Loucy (cell line): ENCODE measurements around the gene SSX2IP.

Source experiments
- H2AFZ ChIP-seq: fragments of 200-600 bp; sonication (generic); 2 replicates; pipeline ENCODE4 v1.6.0; 2016; ENCODE audit warnings: antibody characterized with exemption, mild to moderate bottlenecking, low read length, moderate library complexity
- H3F3A ChIP-seq: fragments of 200-600 bp; 2 replicates; pipeline ENCODE4 v1.6.0; 2016; ENCODE audit warnings: antibody characterized with exemption, low read depth, mild to moderate bottlenecking
- H3K27me3 ChIP-seq: fragments of 200-600 bp; sonication (generic); 2 replicates; pipeline ENCODE4 v1.6.1; 2014; ENCODE audit warnings: low read length, mild to moderate bottlenecking; ENCODE audit not compliant: insufficient read depth, poor library complexity, severe bottlenecking
- H3K36me3 ChIP-seq: fragments of 200-600 bp; sonication (generic); 2 replicates; pipeline ENCODE4 v1.6.1; 2016; ENCODE audit warnings: low read length; ENCODE audit not compliant: insufficient read depth
- H3K4me1 ChIP-seq: fragments of 200-600 bp; sonication (generic); 2 replicates; pipeline ENCODE4 v1.5.1; 2014; ENCODE audit warnings: low read length, mild to moderate bottlenecking; ENCODE audit not compliant: insufficient read depth, poor library complexity, severe bottlenecking
- H3K4me2 ChIP-seq: fragments of 200-600 bp; sonication (generic); 2 replicates; pipeline ENCODE4 v1.6.0; 2014; ENCODE audit warnings: antibody characterized with exemption, low read length, low read depth, mild to moderate bottlenecking; ENCODE audit not compliant: poor library complexity, severe bottlenecking
- H3K4me3 ChIP-seq: fragments of 200-600 bp; sonication (generic); 2 replicates; pipeline ENCODE4 v1.5.1; 2014; ENCODE audit warnings: low read length, mild to moderate bottlenecking, mixed read lengths; ENCODE audit not compliant: poor library complexity, severe bottlenecking
- H3K79me2 ChIP-seq: fragments of 200-600 bp; sonication (generic); 2 replicates; pipeline ENCODE4 v1.6.1; 2014; ENCODE audit warnings: low read length; ENCODE audit not compliant: insufficient read depth
- H3K9ac ChIP-seq: fragments of 200-600 bp; sonication (generic); 2 replicates; pipeline ENCODE4 v1.6.0; 2014; ENCODE audit warnings: mild to moderate bottlenecking, low read depth, low read length, moderate library complexity; ENCODE audit not compliant: poor library complexity, severe bottlenecking
- H3K9me2 ChIP-seq: fragments of 200-600 bp; sonication (generic); replicated peaks from 2 replicates; pipeline ENCODE4 v1.6.1; 2016; ENCODE audit warnings: low read depth, low read length, mixed read lengths
- H3K9me3 ChIP-seq: fragments of 200-600 bp; sonication (generic); 2 replicates; pipeline ENCODE4 v1.6.1; 2014; ENCODE audit warnings: mild to moderate bottlenecking, antibody characterized with exemption, low read length, low read depth; ENCODE audit not compliant: insufficient read depth
- H4K20me1 ChIP-seq: fragments of 200-600 bp; sonication (generic); 2 replicates; pipeline ENCODE4 v1.6.0; 2014; ENCODE audit warnings: antibody characterized with exemption, low read length, mild to moderate bottlenecking; ENCODE audit not compliant: insufficient read depth, poor library complexity, severe bottlenecking
- EZH2phosphoT487 ChIP-seq: fragments of 200-600 bp; IDR thresholded peaks from 2 replicates; pipeline ENCODE4 v1.6.1; 2018; ENCODE audit warnings: antibody characterized with exemption, mild to moderate bottlenecking, moderate library complexity, borderline replicate concordance
- TF ChIP-seq, protein P1 (sequence below): fragments of 200-600 bp; sonication (generic); conservative IDR thresholded peaks from 2 replicates; pipeline ENCODE4 v1.5.1; 2014; ENCODE audit warnings: mild to moderate bottlenecking, antibody characterized with exemption, low read length

Gene SSX2IP

DNA sequence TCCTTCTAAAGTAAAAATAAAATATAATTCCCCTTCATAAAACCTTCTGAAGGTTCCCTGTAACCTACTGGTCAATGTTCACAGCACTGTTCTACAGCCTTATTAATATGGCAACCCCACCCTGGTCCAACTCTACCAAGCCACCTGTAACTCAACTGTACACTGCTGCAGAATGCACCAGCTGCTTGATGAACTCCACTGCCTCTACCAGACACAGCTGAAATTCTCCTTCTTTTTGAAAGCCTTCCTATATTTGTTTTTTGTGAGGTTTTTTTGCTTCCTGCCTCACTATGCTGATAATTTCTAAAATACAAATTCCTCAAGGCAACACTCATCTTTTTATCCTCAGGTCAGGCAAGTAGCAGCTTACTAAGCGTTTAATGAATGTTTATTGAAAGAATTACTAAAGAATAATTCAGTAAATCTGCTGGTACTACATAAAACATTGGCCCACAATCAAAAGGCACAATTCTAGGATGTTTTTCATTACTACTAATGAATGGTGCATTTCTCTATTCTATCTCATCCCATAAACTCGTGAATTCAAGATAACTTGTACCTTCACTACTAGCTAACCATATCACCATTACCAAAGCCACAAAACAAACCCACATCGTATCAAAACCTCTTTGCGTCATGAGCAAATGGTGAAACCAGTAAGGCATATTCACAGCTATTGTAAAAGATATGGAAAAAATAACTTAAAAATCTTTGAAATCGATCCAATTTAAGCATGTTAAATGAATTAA, 2.4 kb downstream of the SSX2IP start:
- TF ChIP-seq, protein P1, sequence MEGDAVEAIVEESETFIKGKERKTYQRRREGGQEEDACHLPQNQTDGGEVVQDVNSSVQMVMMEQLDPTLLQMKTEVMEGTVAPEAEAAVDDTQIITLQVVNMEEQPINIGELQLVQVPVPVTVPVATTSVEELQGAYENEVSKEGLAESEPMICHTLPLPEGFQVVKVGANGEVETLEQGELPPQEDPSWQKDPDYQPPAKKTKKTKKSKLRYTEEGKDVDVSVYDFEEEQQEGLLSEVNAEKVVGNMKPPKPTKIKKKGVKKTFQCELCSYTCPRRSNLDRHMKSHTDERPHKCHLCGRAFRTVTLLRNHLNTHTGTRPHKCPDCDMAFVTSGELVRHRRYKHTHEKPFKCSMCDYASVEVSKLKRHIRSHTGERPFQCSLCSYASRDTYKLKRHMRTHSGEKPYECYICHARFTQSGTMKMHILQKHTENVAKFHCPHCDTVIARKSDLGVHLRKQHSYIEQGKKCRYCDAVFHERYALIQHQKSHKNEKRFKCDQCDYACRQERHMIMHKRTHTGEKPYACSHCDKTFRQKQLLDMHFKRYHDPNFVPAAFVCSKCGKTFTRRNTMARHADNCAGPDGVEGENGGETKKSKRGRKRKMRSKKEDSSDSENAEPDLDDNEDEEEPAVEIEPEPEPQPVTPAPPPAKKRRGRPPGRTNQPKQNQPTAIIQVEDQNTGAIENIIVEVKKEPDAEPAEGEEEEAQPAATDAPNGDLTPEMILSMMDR: no peak
- no peak for TF ChIP-seq EZH2phosphoT487
- H3K79me2 ChIP-seq: peaks cover 67% of the 10 kb centered on the region

DNA sequence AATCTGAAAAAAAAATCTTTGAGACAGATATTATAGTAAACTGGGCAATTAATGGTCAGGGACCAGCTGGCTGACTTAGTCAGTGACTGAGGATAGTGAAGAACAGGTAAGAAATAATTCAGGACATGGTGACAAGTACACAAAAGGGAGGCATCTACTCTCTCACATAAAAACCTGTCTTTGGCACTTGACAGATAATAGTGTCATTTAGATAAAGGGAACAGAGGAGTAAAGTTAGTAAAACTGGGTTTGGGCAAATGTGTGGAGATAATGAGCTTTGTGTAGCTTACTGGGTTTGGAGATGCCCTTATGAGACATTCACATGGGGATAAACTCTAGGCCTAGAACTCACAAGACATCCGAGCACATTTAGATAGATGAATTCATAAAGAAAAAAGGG, 4.0 kb downstream of the SSX2IP start:
- no peaks in the 10 kb centered on the region for H3K9me3 ChIP-seq
- H3K9me2 ChIP-seq: no peaks in the 10 kb centered on the region
- no peaks in the 10 kb centered on the region for H3F3A ChIP-seq
- H3K4me2 ChIP-seq: peak overlapping the region; percentile 85
- H3K4me1 ChIP-seq: peaks cover 72% of the 10 kb centered on the region
- H2AFZ ChIP-seq: no peak overlapping the region
- peaks cover 23% of the 10 kb centered on the region for H4K20me1 ChIP-seq
- peaks cover 78% of the 10 kb centered on the region for H3K79me2 ChIP-seq
- TF ChIP-seq, protein P1: no peak
- no peak for TF ChIP-seq EZH2phosphoT487
- H3K9ac ChIP-seq: peak overlapping the region; percentile 37
- H3K27me3 ChIP-seq: no peaks in the 10 kb centered on the region
- H3K36me3 ChIP-seq: no peaks in the 10 kb centered on the region
- peak overlapping the region; percentile 97 for H3K4me3 ChIP-seq

More for the DNA sequence above, 2.4 kb downstream of the SSX2IP start:
- H3K36me3 ChIP-seq: no peaks in the 10 kb centered on the region
- no peaks in the 10 kb centered on the region for H3K27me3 ChIP-seq
- H3K4me2 ChIP-seq: peak overlapping the region; percentile 85
- no peaks in the 10 kb centered on the region for H3K9me2 ChIP-seq
- peaks cover 23% of the 10 kb centered on the region for H4K20me1 ChIP-seq
- H3F3A ChIP-seq: no peaks in the 10 kb centered on the region
- H3K9me3 ChIP-seq: no peaks in the 10 kb centered on the region
- H3K4me3 ChIP-seq: peak overlapping the region; percentile 97
- no peak overlapping the region for H2AFZ ChIP-seq
- peak overlapping the region; percentile 37 for H3K9ac ChIP-seq
- peaks cover 75% of the 10 kb centered on the region for H3K4me1 ChIP-seq

DNA sequence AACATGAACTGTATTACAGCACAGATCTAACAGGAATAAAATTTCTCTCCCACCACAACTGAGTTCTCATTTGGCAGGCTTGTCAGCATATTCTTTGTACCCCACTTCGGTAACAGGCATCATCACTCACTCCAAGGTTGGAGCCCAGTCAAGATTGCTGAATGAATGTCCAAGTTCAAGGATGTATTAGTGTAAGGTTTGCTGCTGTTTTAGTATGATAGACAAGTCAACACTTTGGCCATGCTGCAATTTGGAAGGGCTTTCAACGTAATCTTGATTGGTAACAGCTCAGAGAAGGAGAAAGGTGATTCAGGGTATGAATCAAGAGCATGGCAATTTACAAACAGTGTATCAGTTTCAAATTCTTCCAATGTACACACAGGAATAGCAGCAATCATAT, 6.8 kb downstream of the SSX2IP start:
- H3K9ac ChIP-seq: no peak overlapping the region
- peaks cover 78% of the 10 kb centered on the region for H3K79me2 ChIP-seq
- H4K20me1 ChIP-seq: peaks cover 16% of the 10 kb centered on the region
- peaks cover 77% of the 10 kb centered on the region for H3K4me1 ChIP-seq
- H3K9me2 ChIP-seq: no peaks in the 10 kb centered on the region
- no peaks in the 10 kb centered on the region for H3K9me3 ChIP-seq
- no peak overlapping the region for H2AFZ ChIP-seq
- H3K36me3 ChIP-seq: no peaks in the 10 kb centered on the region; the same call in 1 of the 2 replicates
- no peak overlapping the region for H3K4me2 ChIP-seq
- H3K27me3 ChIP-seq: no peaks in the 10 kb centered on the region
- no peaks in the 10 kb centered on the region for H3F3A ChIP-seq
- TF ChIP-seq, protein P1: no peak
- no peak for TF ChIP-seq EZH2phosphoT487
- no peak overlapping the region for H3K4me3 ChIP-seq
